ENCODE measurements around the gene TARP.

TARP gene

GRCh38 chr7:38222481-38223096, 50.8 kb downstream of the TARP start:
- Histone ChIP-seq H3K4me3 (no peak overlapping the region), H3K4me1 (ENCODE audit: low read depth) (no peaks in the 10 kb centered on the region), H3K9me3 (no peaks in the 10 kb centered on the region), H3K36me3 (ENCODE audit: low read depth) (no peaks in the 10 kb centered on the region)
- DNase-seq (peak in 1 of 3 donors; percentile 79), ATAC-seq (peak; percentile 90)
- intact Hi-C loops (cut with DNase I, micrococcal nuclease): loop anchor here (2.0 to 10.0 kb wide), 3 partner anchors 115 to 308 kb away; partner anchors contain the start of gene SFRP4 (in 1 of the 2)
- TF ChIP-seq, protein P1, sequence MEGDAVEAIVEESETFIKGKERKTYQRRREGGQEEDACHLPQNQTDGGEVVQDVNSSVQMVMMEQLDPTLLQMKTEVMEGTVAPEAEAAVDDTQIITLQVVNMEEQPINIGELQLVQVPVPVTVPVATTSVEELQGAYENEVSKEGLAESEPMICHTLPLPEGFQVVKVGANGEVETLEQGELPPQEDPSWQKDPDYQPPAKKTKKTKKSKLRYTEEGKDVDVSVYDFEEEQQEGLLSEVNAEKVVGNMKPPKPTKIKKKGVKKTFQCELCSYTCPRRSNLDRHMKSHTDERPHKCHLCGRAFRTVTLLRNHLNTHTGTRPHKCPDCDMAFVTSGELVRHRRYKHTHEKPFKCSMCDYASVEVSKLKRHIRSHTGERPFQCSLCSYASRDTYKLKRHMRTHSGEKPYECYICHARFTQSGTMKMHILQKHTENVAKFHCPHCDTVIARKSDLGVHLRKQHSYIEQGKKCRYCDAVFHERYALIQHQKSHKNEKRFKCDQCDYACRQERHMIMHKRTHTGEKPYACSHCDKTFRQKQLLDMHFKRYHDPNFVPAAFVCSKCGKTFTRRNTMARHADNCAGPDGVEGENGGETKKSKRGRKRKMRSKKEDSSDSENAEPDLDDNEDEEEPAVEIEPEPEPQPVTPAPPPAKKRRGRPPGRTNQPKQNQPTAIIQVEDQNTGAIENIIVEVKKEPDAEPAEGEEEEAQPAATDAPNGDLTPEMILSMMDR (IDR thresholded peaks at IDR 0.05): peak; percentile 61

- intact Hi-C loops (cut with DNase I, micrococcal nuclease): loop anchor here (5.0 to 10.0 kb wide), 2 partner anchors 113 to 306 kb away; partner anchors contain the start of gene SFRP4 (in 1 of the 2)
- ATAC-seq (no peak), DNase-seq (no peak)
- Histone ChIP-seq H3K4me3 (no peak overlapping the region), H3K9me3 (no peaks in the 10 kb centered on the region), H3K4me1 (ENCODE audit: low read depth) (peaks cover 12% of the 10 kb centered on the region), H3K36me3 (ENCODE audit: low read depth) (no peaks in the 10 kb centered on the region)
- TF ChIP-seq, protein P1 (IDR thresholded peaks at IDR 0.05): no peak
These were observed 53.0 kb downstream of the TARP start for GRCh38 chr7:38220452-38220851.

DNA sequence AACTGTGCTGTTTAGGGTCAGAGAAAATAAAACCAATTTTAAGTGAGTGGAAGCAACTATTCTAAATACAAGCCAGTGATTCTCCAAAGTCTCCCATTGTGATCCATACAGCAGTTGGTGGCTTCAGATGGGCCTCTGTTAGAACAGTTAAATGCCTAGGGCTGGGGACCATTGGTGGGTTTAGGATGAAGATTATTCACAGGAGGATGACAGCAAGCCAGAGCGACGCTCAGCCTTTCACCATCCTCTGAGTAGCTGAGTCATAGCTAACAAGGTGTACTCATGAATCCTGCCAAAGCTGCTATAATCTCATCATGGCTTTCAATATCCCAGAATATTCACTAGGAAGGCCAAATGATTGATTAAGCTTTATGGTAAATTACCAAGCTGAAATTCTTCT, 55.8 kb downstream of the TARP start:
- TF ChIP-seq, protein P1 (IDR thresholded peaks at IDR 0.05): no peak
- intact Hi-C loops (cut with DNase I, micrococcal nuclease): no loop called here
- H3K9me3 ChIP-seq: no peaks in the 10 kb centered on the region
- H3K4me1 ChIP-seq (ENCODE audit: low read depth): peaks cover 20% of the 10 kb centered on the region
- no peaks in the 10 kb centered on the region for H3K36me3 ChIP-seq (ENCODE audit: low read depth)
- no peak overlapping the region for H3K4me3 ChIP-seq
- DNase-seq (no peak), ATAC-seq (no peak)

- TF ChIP-seq, protein P1 (IDR thresholded peaks at IDR 0.05): peak; percentile 93
- no peaks in the 10 kb centered on the region for H3K36me3 ChIP-seq (ENCODE audit: low read depth)
- intact Hi-C loops (cut with DNase I, micrococcal nuclease): no loop called here
- no peaks in the 10 kb centered on the region for H3K9me3 ChIP-seq
- DNase-seq (peak; percentile 82 to 89 (median 83)), ATAC-seq (peak; percentile 97)
- no peak overlapping the region for H3K4me3 ChIP-seq
- peaks cover 20% of the 10 kb centered on the region for H3K4me1 ChIP-seq (ENCODE audit: low read depth)
These were observed 57.4 kb downstream of the TARP start for GRCh38 chr7:38215735-38216670.

DNA sequence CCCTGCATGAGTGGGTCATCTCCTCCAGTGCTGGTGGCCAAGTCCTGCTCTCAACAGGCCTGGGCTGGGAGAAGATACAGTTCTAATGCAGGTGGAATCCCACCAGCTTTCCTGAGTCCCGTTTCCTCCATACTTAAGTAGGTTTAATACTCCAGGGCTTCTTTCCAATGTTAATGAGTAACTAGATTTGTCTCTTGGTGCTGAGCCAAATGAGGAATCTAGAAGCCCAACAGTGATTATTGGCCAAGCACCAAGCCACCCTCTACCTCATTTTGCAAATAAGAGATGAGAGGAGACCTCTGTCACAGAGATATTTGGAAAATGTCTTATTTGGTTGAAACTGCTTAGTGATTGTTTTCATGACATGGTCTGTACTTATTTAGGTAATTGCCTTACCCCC, 58.3 kb downstream of the TARP start:
- H3K4me3 ChIP-seq: no peak overlapping the region
- intact Hi-C loops (cut with DNase I, micrococcal nuclease): no loop called here
- no peaks in the 10 kb centered on the region for H3K9me3 ChIP-seq
- peak; percentile 26 for ATAC-seq
- peaks cover 20% of the 10 kb centered on the region for H3K4me1 ChIP-seq (ENCODE audit: low read depth)
- peak in 1 of 3 donors; percentile 15 for DNase-seq
- TF ChIP-seq, protein P1 (IDR thresholded peaks at IDR 0.05): no peak
- H3K36me3 ChIP-seq (ENCODE audit: low read depth): no peaks in the 10 kb centered on the region
